SW480 (cell line): ENCODE measurements around the gene CACNA2D3.
A peak's percentile ranks its signal among the peaks of the same experiment; 100 is the strongest.

Source experiments
- DNase-seq: peaks from one replicate; pipeline ENCODE4 v3.0.0-alpha.2; 2016; ENCODE audit warnings: low spot score

Gene CACNA2D3

GRCh38 chr3:54171509-54171908, 49.2 kb downstream of the CACNA2D3 start:
- no peak for DNase-seq

GRCh38 chr3:54171951-54172350, 49.6 kb downstream of the CACNA2D3 start:
- no peak for DNase-seq

GRCh38 chr3:54173371-54173770, 51.0 kb downstream of the CACNA2D3 start:
- no peak for DNase-seq

GRCh38 chr3:54176106-54176505, 53.8 kb downstream of the CACNA2D3 start:
- DNase-seq = no peak

GRCh38 chr3:54177816-54178215, 55.5 kb downstream of the CACNA2D3 start:
- no peak for DNase-seq

- DNase-seq = no peak
Observed at GRCh38 chr3:54178376-54178775, 56.0 kb downstream of the CACNA2D3 start.

- DNase-seq = no peak
Observed at GRCh38 chr3:54180921-54181320, 58.6 kb downstream of the CACNA2D3 start.

GRCh38 chr3:54182242-54182641, 59.9 kb downstream of the CACNA2D3 start:
- no peak for DNase-seq

GRCh38 chr3:54185740-54186139, 63.4 kb downstream of the CACNA2D3 start:
- no peak for DNase-seq

- DNase-seq = peak; percentile 63
Observed at GRCh38 chr3:54188176-54188791, 65.9 kb downstream of the CACNA2D3 start.

- no peak for DNase-seq
Observed at GRCh38 chr3:54191220-54191619, 68.9 kb downstream of the CACNA2D3 start.

- no peak for DNase-seq
Observed at GRCh38 chr3:54192026-54192425, 69.7 kb downstream of the CACNA2D3 start.

GRCh38 chr3:54193093-54193492, 70.7 kb downstream of the CACNA2D3 start:
- DNase-seq = no peak

- no peak for DNase-seq
Observed at GRCh38 chr3:54196360-54196991, 74.1 kb downstream of the CACNA2D3 start.

- no peak for DNase-seq
Observed at GRCh38 chr3:54197509-54197908, 75.2 kb downstream of the CACNA2D3 start.

GRCh38 chr3:54198556-54198955, 76.2 kb downstream of the CACNA2D3 start:
- no peak for DNase-seq

GRCh38 chr3:54202054-54202453, 79.7 kb downstream of the CACNA2D3 start:
- DNase-seq = no peak

- DNase-seq = no peak
Observed at GRCh38 chr3:54202651-54203248, 80.4 kb downstream of the CACNA2D3 start.

- no peak for DNase-seq
Observed at GRCh38 chr3:54206874-54207273, 84.5 kb downstream of the CACNA2D3 start.

- no peak for DNase-seq
Observed at GRCh38 chr3:54211097-54211496, 88.7 kb downstream of the CACNA2D3 start.

- no peak for DNase-seq
Observed at GRCh38 chr3:54212723-54213122, 90.4 kb downstream of the CACNA2D3 start.

- peak; percentile 16 for DNase-seq
Observed at GRCh38 chr3:54213907-54214306, 91.6 kb downstream of the CACNA2D3 start.

- no peak for DNase-seq
Observed at GRCh38 chr3:54214845-54215244, 92.5 kb downstream of the CACNA2D3 start.

- DNase-seq = no peak
Observed at GRCh38 chr3:54215521-54215920, 93.2 kb downstream of the CACNA2D3 start.
